HG03575 (cell line): Measurements from ENCODE around the gene AXDND1.

ENCODE experiments used
- ATAC-seq: cut with Tn5 transposase; IDR thresholded peaks from one replicate; pipeline ENCODE4 v1.9.1; 2021; ENCODE audit not compliant: unreplicated experiment, insufficient number of reproducible peaks, low FRiP score; ENCODE audit errors: extremely low read depth

The AXDND1 gene

GRCh38 chr1:179599623-179600249, 234.0 kb downstream of the AXDND1 start:
- no peak for ATAC-seq

GRCh38 chr1:179601093-179601492, 235.3 kb downstream of the AXDND1 start:
- no peak for ATAC-seq
